GM19467 (cell line): ENCODE data around the gene PGM5.

Source experiments
- ATAC-seq: cut with Tn5 transposase; IDR thresholded peaks from one replicate; pipeline ENCODE4 v1.9.1; 2021; ENCODE audit warnings: mild to moderate bottlenecking, moderate library complexity; ENCODE audit not compliant: unreplicated experiment

The PGM5 gene

DNA sequence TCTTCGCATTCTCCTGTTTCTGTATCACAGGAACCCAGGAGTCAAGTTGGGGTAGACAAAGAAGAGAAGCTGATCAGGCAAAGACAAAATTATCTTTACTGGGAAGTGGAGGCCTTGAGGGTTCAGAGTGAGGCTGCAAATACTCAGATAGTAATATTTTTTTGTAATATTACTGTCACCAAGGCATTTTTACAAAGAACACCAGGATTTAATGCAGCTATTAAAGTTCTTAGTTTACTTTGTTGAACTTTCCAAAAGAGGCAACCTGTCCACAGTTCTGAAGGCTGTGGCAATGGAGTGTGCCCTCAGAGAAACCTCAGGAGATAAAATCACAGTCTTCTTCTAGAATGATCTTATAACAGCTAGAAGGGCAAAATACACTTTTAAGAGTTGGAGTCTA is 74.9 kb downstream of the PGM5 start:
- no peak for ATAC-seq

GRCh38 chr9:68433531-68434110 is 77.2 kb downstream of the PGM5 start:
- ATAC-seq = no peak

DNA sequence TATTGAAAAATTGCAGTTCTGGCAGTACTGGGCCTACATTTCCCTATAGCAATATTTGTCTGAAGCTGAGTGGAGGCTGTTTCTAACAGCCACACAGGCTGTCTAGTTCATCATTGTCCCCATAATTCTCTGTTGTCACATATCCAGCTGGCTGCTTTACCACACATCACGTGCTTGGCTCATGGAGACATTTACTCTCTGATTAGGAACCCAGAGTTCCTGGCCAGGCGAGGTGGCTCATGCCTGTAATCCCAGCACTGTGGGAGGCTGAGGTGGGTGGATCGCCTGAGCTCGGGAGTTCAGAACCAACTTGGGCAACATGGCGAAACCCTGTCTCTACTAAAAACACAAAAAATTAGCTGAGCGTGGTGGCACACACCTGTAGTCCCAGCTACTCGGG is 81.4 kb downstream of the PGM5 start:
- ATAC-seq = no peak

GRCh38 chr9:68443624-68444023 is 87.2 kb downstream of the PGM5 start:
- no peak for ATAC-seq

GRCh38 chr9:68446836-68447235 is 90.4 kb downstream of the PGM5 start:
- no peak for ATAC-seq

DNA sequence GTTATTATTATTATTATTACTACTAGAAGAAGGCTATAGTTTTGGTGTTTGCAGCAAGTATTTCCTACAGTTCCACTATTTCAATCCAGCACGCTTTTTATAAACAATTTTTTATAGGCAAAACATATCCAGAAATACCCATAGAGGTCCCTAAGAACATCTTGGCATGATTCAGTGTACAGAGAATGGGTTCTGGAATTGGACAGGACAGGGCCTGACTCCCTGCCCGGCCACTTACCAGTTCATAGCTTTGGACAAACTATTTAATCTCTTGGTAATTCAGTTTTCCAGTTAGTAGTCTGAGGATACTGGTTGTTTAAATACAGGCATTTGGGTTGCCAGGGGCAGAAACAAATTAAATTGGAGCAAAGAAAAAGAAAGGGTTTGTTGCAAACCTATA is 91.2 kb downstream of the PGM5 start:
- ATAC-seq = no peak

DNA sequence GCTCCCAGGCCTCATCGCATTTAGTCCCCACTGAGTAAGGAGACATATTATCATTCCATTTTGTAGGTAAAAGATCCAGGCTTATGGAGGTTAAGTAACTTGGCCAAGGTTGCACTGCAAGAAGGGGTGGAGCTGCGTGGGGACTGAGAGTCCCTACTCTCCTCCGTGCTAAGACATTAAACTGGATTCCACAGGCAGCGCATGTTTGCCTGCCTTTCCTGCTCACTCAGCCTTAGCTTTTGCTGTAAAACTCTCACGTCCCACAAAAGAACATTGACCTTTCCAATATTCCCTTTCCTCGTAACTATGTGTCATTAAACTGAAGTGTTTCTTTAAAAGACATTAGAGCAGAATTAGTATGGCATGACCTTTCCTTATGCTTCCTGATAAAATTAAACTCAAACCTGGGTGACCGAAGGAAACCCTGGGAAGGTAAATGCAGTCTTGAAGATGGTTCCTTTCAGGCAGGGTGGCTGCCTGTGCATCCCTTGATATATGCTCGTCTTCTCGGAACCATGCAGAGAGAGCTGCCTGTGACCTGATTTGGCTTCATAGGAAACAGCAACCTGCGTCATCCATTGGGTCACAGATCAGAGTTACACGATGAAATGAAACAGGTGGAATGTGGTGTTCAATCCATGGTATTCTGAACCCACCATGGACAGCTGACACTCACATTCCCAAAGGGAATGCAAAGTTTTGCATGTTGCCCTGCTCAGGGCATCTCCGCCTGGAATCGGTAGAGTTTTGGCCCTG is 98.3 kb downstream of the PGM5 start:
- no peak for ATAC-seq

GRCh38 chr9:68455451-68455850 is 99.0 kb downstream of the PGM5 start:
- no peak for ATAC-seq

DNA sequence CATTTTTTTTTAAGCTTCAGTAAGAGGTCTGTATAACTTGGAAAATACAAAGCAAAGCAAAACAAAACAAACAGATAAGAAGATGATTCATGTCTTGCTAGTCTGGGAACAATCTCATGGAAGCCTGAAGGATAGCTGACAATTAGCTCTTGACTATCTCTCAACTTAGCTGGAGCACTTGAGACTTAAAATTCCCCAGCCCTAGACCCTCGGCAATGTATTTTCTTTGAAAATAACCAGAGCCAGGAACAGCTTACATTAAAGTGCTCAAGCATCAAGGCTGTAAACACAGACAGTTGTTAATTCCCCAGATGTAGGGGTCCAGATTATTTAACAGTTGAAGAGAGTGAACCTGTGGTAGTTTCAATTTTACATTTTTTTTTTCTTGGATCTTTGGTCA is 101.4 kb downstream of the PGM5 start:
- ATAC-seq = no peak

DNA sequence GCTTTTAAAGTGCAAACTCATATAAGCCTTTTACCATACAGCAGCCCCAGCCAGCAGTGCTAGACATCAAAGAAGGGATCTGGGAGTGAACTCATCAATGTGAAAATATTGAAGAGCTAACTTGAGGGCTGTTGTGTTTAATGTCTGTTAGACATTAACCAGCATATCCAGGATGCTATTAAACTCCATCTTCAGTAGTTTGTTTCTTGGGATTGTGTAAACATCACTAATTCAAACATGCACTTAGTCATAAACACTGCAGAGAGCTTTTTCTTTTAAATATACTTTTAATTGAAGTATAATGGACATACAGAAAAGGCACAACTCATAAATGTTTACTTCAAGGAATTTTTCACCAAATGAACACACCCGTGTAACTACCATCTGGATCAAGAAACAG is 102.5 kb downstream of the PGM5 start:
- no peak for ATAC-seq

- ATAC-seq = no peak
These were observed 105.8 kb downstream of the PGM5 start for GRCh38 chr9:68462105-68462775.

GRCh38 chr9:68470067-68470466 is 113.7 kb downstream of the PGM5 start:
- no peak for ATAC-seq

GRCh38 chr9:68470634-68471033 is 114.2 kb downstream of the PGM5 start:
- no peak for ATAC-seq

- no peak for ATAC-seq
These were observed 115.7 kb downstream of the PGM5 start for GRCh38 chr9:68472119-68472518.

DNA sequence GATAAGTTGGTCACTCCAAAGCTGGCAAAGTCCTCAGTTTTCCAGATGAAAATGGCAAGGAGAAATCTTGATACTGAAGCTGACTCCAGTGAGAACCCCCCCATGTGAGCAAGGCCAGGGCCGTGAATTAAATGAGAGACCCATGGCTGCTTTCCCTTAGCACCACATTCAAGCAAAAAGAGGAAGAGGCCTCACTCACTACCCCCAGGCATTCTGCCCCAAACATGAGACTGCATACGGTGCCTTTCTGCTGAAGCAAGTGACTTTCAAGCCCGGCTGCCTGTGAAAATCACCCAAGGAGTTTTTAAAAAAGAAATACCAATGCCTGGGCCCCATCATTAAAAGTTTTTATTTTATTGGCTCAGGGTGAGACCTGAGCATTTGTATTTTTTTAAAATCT is 117.4 kb downstream of the PGM5 start:
- ATAC-seq = no peak

GRCh38 chr9:68476422-68476821 is 120.0 kb downstream of the PGM5 start:
- ATAC-seq = no peak

DNA sequence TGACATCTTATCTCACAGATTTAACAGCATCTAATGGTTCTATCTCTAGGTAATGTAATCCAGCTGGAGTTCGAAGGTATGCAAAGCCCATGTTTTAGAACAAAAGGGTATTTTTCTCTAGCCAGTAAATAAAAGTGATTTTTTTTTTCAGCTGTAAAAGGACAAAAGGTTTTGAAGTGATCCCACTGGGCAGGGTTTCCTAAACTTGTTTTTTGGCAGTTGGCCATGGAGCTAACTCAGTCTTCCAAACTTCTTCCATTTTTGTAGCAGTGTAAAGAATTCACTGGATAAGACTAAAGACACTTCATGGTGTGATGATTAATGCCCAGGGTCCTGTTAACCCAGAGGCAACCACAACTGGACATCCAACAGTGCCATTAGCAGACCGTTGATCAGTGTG is 120.4 kb downstream of the PGM5 start:
- ATAC-seq = no peak

GRCh38 chr9:68480807-68481206 is 124.4 kb downstream of the PGM5 start:
- ATAC-seq = no peak

DNA sequence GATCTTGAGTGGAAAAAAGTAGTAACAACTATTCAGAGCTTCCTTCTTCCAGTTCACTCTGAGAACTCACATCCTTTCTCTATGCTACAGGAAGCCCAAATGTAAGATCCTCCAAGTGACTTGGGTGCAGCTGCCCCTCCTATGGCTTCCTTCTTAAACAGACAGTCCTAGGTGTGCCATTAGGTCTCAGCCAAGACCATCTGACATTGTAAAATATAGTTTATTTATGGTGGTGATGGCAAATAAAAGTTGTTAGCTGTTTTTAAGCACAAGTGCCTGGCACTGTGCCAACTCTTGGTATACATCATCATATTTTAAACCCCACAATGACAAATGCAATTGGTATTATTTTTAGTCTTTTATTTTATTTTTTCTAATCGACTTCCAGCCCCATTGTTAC is 126.1 kb downstream of the PGM5 start:
- no peak for ATAC-seq

- no peak for ATAC-seq
These were observed 131.7 kb downstream of the PGM5 start for GRCh38 chr9:68488126-68488525.

DNA sequence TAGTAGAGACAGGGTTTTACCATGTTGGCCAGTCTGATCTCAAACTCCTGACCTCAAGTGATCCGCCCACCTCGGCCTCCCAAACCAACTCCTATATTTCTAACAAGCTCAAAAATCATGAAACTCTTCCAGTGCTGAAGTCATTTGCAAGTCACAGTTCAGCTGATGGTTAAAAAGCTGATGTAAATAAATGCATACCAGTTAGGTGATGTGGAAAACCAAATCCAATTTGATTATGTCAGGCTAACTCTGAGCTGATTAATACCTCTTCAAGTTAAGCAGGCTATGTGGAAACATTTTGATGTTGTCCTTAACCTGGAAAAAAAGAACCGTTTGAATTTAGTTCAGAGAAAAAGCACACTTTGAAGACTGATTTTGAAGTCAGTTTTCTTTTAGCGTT is 133.2 kb downstream of the PGM5 start:
- no peak for ATAC-seq

GRCh38 chr9:68492806-68493205 is 136.4 kb downstream of the PGM5 start:
- ATAC-seq = no peak
